HG02943 (cell line): ENCODE data around the gene MCM8.
"Not testable (repeated sequence)": the region's sequence is repeated elsewhere in the genome, so short reads cannot be mapped to it uniquely, and the experiment has no call there.

Experiments
- ATAC-seq: cut with Tn5 transposase; IDR thresholded peaks from one replicate; pipeline ENCODE4 v1.9.1; 2021; ENCODE audit warnings: mild to moderate bottlenecking, low read depth, moderate library complexity; ENCODE audit not compliant: unreplicated experiment

The MCM8 gene

GRCh38 chr20:5991623-5992441 is 41.4 kb downstream of the MCM8 start:
- no peak for ATAC-seq

- ATAC-seq, result peak; percentile 92
Measured at GRCh38 chr20:5996765-5997164, 46.3 kb downstream of the MCM8 start.

GRCh38 chr20:5999783-6000182 is 49.3 kb downstream of the MCM8 start:
- no peak for ATAC-seq

- no peak for ATAC-seq
Measured at GRCh38 chr20:6000871-6001270, 50.4 kb downstream of the MCM8 start.

GRCh38 chr20:6006603-6006949 is 56.1 kb downstream of the MCM8 start:
- ATAC-seq, result no peak

- no peak for ATAC-seq
Measured at GRCh38 chr20:6007094-6007528, 56.7 kb downstream of the MCM8 start.

- ATAC-seq, result no peak
Measured at GRCh38 chr20:6007529-6008103, 57.2 kb downstream of the MCM8 start.

- no peak for ATAC-seq
Measured at GRCh38 chr20:6008254-6008653, 57.8 kb downstream of the MCM8 start.

GRCh38 chr20:6012179-6012578 is 61.7 kb downstream of the MCM8 start:
- ATAC-seq, result no peak

GRCh38 chr20:6014017-6014416 is 63.6 kb downstream of the MCM8 start:
- no peak for ATAC-seq

- no peak for ATAC-seq
Measured at GRCh38 chr20:6014957-6015356, 64.5 kb downstream of the MCM8 start.

- no peak for ATAC-seq
Measured at GRCh38 chr20:6017467-6017866, 67.0 kb downstream of the MCM8 start.

- ATAC-seq, result no peak
Measured at GRCh38 chr20:6017880-6018279, 67.4 kb downstream of the MCM8 start.

- ATAC-seq, result no peak
Measured at GRCh38 chr20:6024768-6025167, 74.3 kb downstream of the MCM8 start.

- ATAC-seq, result no peak
Measured at GRCh38 chr20:6026051-6026450, 75.6 kb downstream of the MCM8 start.

GRCh38 chr20:6028818-6029217 is 78.4 kb downstream of the MCM8 start:
- ATAC-seq, result no peak

GRCh38 chr20:6029538-6029937 is 79.1 kb downstream of the MCM8 start:
- ATAC-seq, result no peak

GRCh38 chr20:6030453-6031080 is 80.1 kb downstream of the MCM8 start:
- ATAC-seq, result no peak

GRCh38 chr20:6032907-6033306 is 82.5 kb downstream of the MCM8 start:
- ATAC-seq, result not testable (repeated sequence)

GRCh38 chr20:6034134-6034969 is 83.9 kb downstream of the MCM8 start:
- ATAC-seq, result no peak

- no peak for ATAC-seq
Measured at GRCh38 chr20:6036213-6036612, 85.8 kb downstream of the MCM8 start.
